BLaER1 treated with 17β-estradiol and CSF1 and Interleukin-3, amounts not matched to agents 10 nM and 100 nM (cell line): ENCODE results near the gene SOST.

Source experiments
- H3K27ac ChIP-seq, 11 experiments: shearing (Covaris generic); formaldehyde crosslinking; 2 replicates each; pipeline ENCODE4 v1.8.1; 2022
- H3K27me3 ChIP-seq, 11 experiments: shearing (Covaris generic); formaldehyde crosslinking; 2 replicates each; pipeline ENCODE4 v1.8.1; 2022
- H3K36me3 ChIP-seq, 11 experiments: shearing (Covaris generic); formaldehyde crosslinking; 2 replicates each; pipeline ENCODE4 v1.8.1; 2022
- H3K4me1 ChIP-seq, 10 experiments: shearing (Covaris generic); formaldehyde crosslinking; 2 replicates each; pipeline ENCODE4 v1.8.1; 2022
- H3K4me2 ChIP-seq, 11 experiments: shearing (Covaris generic); formaldehyde crosslinking; 2 replicates each; pipeline ENCODE4 v1.8.1; 2022
- H3K4me3 ChIP-seq, 10 experiments: shearing (Covaris generic); formaldehyde crosslinking; 2 replicates each; pipeline ENCODE4 v1.8.1; 2022
- H3K9ac ChIP-seq, 11 experiments: shearing (Covaris generic); formaldehyde crosslinking; 2 replicates each; pipeline ENCODE4 v1.8.1; 2022
- H3K9me3 ChIP-seq, 11 experiments: shearing (Covaris generic); formaldehyde crosslinking; replicated peaks in 1 of 11; 2 replicates each; pipeline ENCODE4 v1.8.1; 2022
- H4K20me1 ChIP-seq, 11 experiments: shearing (Covaris generic); formaldehyde crosslinking; 2 replicates each; pipeline ENCODE4 v1.8.1; 2022
- Cebpa-rat ChIP-seq, 11 experiments: shearing (Covaris generic); IDR thresholded peaks; 2 replicates each; pipeline ENCODE4 v1.8.1; 2022

SOST gene

DNA sequence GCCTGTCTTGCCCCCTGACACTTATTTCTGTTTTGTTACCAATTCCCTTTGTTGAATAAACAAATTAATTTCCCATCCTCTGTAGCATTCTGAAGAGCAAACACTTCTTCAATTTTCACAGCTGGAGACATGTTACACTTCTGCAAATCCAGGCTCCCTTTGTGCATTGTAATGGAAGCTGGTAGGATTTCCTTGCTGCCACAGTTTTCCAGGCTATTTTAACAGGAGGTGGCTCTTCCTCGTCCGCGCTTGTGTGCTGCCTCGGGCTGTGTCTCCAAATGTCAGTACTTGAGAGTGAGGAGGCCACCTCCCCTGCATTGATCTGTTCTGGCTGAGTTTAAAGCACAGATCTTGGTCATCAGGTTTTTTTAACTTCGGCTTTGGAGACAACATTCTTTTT, 40.0 kb downstream of the SOST start:
- no peaks in the 10 kb centered on the region for H3K9me3 ChIP-seq
- H3K4me2 ChIP-seq = peak overlapping the region in 3 of 11 experiments; percentile 86 to 94 (median 93); a peak in 5 of 22 replicates
- H3K36me3 ChIP-seq = no peaks in the 10 kb centered on the region
- no peak overlapping the region for H3K9ac ChIP-seq
- H4K20me1 ChIP-seq = peaks cover 0 to 12% (median 0%) of the 10 kb centered on the region in 11 experiments; a peak in 1 of 22 replicates
- H3K4me3 ChIP-seq = no peak overlapping the region
- TF ChIP-seq Cebpa-rat (IDR thresholded peaks at IDR 0.05) = no peak
- peaks cover 14 to 39% (median 24%) of the 10 kb centered on the region in 11 experiments for H3K27me3 ChIP-seq
- H3K27ac ChIP-seq = no peak overlapping the region
- H3K4me1 ChIP-seq = peaks cover 22 to 58% (median 40%) of the 10 kb centered on the region in 10 experiments

DNA sequence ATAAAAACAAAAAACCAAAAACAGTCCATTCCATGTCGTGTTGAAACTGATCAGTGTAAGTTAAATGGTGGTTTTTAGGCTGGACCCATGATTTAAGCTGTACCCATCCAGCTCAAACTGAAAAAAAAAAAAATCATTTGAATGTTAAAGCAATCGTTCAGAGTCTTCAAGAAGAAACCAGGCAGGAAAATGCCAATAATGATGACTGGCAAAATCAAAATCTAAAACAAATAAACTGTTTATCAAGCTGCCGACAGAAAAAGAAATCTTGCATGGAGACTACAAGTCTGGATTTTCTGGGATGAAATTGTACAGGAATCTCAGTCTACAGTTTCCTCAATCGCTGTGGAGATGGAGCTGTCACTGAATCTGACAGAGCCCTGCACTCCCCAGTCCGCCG, 40.7 kb downstream of the SOST start:
- Histone ChIP-seq H3K27me3 (peaks cover 21 to 46% (median 30%) of the 10 kb centered on the region in 11 experiments), H3K36me3 (no peaks in the 10 kb centered on the region), H3K4me2 (peak overlapping the region in 3 of 11 experiments; percentile 86 to 94 (median 93); a peak in 5 of 22 replicates), H3K9ac (no peak overlapping the region), H3K4me3 (no peak overlapping the region), H3K9me3 (no peaks in the 10 kb centered on the region), H4K20me1 (peaks cover 0 to 12% (median 0%) of the 10 kb centered on the region in 11 experiments; a peak in 1 of 22 replicates), H3K27ac (no peak overlapping the region), H3K4me1 (peaks cover 28 to 64% (median 45%) of the 10 kb centered on the region in 10 experiments)
- TF ChIP-seq Cebpa-rat (IDR thresholded peaks at IDR 0.05) = no peak

DNA sequence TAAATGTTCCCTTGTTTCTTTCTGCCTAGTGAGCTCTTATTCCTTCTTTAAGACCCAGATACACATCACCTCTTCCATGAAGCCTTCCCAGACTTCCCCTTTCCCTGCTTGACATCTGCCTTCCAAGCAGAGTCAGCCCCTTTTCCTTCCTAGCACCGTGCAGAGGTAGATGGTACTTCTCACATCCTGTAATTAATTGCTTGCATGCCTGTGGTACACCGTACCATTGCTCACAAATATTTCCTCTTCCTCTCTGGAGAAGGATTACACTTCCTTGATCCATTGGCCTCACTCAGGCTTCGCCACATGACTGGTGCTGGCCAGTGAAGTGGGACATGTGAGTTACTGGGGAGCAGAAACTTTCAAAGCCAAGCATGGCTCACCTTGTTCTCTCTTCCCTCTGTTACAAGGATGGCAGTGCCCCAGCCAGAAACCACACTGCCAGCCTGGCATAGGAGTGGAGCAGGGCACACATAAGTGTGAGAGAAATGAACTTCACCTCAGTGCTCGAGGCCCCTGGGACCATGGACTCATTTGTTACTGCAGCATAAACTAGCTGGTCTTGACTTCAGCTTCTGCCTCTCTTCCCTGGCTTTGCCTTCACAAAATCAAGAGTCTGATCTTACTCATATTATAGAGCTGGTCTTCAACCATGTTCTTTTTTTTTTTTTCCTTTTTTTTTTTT, 44.0 kb downstream of the SOST start:
- H3K9ac ChIP-seq = no peak overlapping the region

DNA sequence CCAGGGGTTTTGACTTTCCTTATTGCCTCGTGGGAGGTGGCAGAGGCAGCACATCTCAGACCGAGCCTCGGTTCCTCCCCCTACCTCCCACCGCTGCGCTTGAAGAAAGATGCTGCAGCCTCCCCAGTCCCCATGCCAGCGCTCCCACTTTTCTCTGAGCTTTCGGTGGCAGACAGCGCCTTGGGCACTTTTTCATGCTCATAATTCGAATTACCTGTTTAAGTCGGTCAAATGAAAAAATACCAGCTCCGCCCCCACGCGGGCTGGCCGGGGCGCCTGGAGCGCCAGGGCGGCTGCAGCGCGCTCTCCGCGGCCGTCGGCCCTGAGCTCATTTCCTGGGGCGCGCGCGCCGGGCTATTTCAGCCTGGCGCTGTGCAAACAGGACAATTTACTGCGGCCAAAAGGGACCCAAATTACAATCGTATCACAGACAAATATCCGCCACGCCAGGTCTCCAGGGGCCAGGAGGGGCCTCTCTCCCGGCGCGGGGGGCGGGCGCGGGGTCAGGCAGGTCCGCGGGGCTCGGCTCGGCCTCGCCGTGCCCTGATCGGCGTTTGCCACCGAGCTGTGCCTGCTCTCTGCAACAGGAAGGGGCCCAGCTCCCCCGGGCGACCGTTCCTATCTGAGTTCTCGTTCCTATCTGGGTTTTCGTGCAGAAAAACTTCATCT, 45.0 kb downstream of the SOST start:
- H3K4me1 ChIP-seq = peaks cover 17 to 37% (median 19%) of the 10 kb centered on the region in 10 experiments
- no peak for TF ChIP-seq Cebpa-rat (IDR thresholded peaks at IDR 0.05)
- H3K4me3 ChIP-seq = peak overlapping the region; percentile 43 to 68 (median 54)
- no peaks in the 10 kb centered on the region for H3K9me3 ChIP-seq
- H3K36me3 ChIP-seq = no peaks in the 10 kb centered on the region
- peaks cover 0 to 15% (median 0%) of the 10 kb centered on the region in 11 experiments; a peak in 1 of 22 replicates for H4K20me1 ChIP-seq
- no peak overlapping the region for H3K27ac ChIP-seq
- peak overlapping the region; percentile 81 to 96 (median 87) for H3K4me2 ChIP-seq
- peak overlapping the region in 10 of 11 experiments; percentile 7 to 60 (median 38); a peak in 12 of 22 replicates for H3K9ac ChIP-seq
- H3K27me3 ChIP-seq = peaks cover 33 to 79% (median 52%) of the 10 kb centered on the region in 11 experiments

More for the DNA sequence above, 44.0 kb downstream of the SOST start:
- H3K4me3 ChIP-seq = peak overlapping the region in 1 of 10 experiments; percentile 68; a peak in 2 of 20 replicates
- no peak overlapping the region for H3K27ac ChIP-seq
- H3K27me3 ChIP-seq = peaks cover 33 to 73% (median 52%) of the 10 kb centered on the region in 11 experiments
- H3K9me3 ChIP-seq = no peaks in the 10 kb centered on the region
- peaks cover 0 to 12% (median 0%) of the 10 kb centered on the region in 11 experiments; a peak in 1 of 22 replicates for H4K20me1 ChIP-seq
- TF ChIP-seq Cebpa-rat (IDR thresholded peaks at IDR 0.05) = no peak
- no peaks in the 10 kb centered on the region for H3K36me3 ChIP-seq
- H3K4me2 ChIP-seq = peak overlapping the region; percentile 81 to 96 (median 87); a peak in 21 of 22 replicates
- peaks cover 18 to 47% (median 27%) of the 10 kb centered on the region in 10 experiments for H3K4me1 ChIP-seq

DNA sequence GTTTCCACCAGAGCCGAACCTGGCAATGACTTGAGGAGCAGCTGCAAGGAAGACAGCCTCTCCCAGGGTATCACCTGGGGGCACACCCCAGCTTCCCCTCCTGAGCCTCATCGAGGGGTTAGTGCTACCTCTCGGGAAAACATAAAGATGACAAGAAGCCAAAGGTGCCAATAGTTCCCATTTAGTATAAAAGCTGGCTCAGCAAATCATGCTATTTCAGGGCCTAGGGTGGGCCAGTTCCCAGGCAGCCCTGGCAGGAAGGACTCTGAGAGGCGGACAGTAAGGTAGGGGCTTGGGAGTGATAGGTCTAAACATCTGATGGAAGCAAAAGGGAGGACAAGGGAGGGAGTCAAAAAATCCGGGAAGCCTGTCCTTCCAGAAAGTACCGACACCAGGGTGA, 46.2 kb downstream of the SOST start:
- Histone ChIP-seq H3K9ac (no peak overlapping the region), H4K20me1 (peaks cover 0 to 15% (median 0%) of the 10 kb centered on the region in 11 experiments; a peak in 1 of 22 replicates), H3K4me3 (no peak overlapping the region), H3K27ac (no peak overlapping the region), H3K36me3 (no peaks in the 10 kb centered on the region), H3K4me2 (no peak overlapping the region), H3K27me3 (peaks cover 33 to 75% (median 52%) of the 10 kb centered on the region in 11 experiments), H3K9me3 (no peaks in the 10 kb centered on the region), H3K4me1 (peaks cover 17 to 25% (median 19%) of the 10 kb centered on the region in 10 experiments)
- no peak for TF ChIP-seq Cebpa-rat (IDR thresholded peaks at IDR 0.05)

DNA sequence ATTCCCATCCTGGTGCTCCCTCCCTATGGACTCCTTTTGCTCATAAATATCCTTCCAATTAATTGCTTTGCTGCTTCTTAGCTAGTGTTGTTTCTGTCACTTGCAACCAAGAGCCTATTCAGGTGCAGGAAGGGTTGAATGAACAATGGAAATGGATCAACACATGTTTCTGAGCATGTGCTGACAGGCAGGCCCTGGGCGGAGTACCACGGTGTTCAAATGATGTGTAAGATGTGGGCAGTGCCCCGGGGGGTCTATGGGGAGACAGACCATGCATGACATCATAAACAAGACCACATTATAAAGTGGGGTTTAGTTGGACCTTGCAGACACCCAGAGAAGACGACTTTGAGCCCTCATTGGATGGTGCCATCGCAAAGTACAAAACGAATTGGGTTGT, 48.5 kb downstream of the SOST start:
- Histone ChIP-seq H3K4me1 (peaks cover 17 to 22% (median 19%) of the 10 kb centered on the region in 10 experiments), H4K20me1 (peaks cover 0 to 19% (median 0%) of the 10 kb centered on the region in 11 experiments; a peak in 1 of 22 replicates), H3K4me3 (no peak overlapping the region), H3K9me3 (no peaks in the 10 kb centered on the region), H3K27me3 (peaks cover 32 to 86% (median 41%) of the 10 kb centered on the region in 11 experiments), H3K27ac (no peak overlapping the region), H3K36me3 (no peaks in the 10 kb centered on the region), H3K9ac (no peak overlapping the region), H3K4me2 (no peak overlapping the region)
- TF ChIP-seq Cebpa-rat (IDR thresholded peaks at IDR 0.05) = no peak

DNA sequence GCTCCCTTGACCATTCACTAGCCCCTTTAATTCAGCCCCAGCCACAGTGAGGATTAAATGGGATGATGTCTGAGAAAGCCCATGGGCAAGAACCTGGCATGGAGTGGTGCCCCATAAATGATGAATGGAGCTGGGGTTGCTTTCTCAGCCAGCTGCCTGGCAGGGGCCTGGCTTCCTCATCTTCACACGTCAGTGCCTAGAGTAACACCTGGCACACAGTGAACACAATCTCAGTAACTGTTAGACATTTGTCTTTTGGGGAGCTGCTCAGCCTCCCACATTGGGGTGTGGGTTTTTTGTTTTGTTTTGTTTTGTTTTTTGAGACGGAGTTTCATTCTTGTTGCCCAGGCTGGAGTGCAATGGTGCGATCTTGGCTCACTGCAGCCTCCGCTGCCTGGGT, 49.4 kb downstream of the SOST start:
- peaks cover 11 to 15% (median 13%) of the 10 kb centered on the region in 10 experiments for H3K4me1 ChIP-seq
- no peaks in the 10 kb centered on the region for H3K36me3 ChIP-seq
- peaks cover 23 to 86% (median 32%) of the 10 kb centered on the region in 11 experiments for H3K27me3 ChIP-seq
- H3K4me2 ChIP-seq = no peak overlapping the region
- no peak overlapping the region for H3K9ac ChIP-seq
- H3K27ac ChIP-seq = no peak overlapping the region
- no peak overlapping the region for H3K4me3 ChIP-seq
- H3K9me3 ChIP-seq = no peaks in the 10 kb centered on the region
- H4K20me1 ChIP-seq = peaks cover 0 to 18% (median 0%) of the 10 kb centered on the region in 11 experiments; a peak in 1 of 22 replicates
- no peak for TF ChIP-seq Cebpa-rat (IDR thresholded peaks at IDR 0.05)

DNA sequence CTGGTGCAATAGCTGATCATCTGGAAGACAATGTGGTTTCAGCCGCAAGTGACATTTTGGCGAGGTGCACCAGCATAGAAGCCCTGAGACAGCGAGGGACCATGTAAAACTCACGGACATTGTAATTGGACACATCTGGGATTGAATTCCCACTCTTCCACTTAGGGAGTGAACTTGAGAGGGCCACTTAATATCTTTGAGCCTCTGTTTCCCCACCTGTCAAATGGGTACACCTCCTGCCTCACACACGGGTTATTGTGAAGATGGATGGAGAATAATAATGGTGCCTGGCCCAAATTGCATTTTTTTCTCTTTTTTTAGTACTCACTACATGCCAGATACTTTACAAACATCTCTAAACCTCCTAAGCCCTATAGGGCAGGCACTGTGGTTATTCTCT, 51.4 kb downstream of the SOST start:
- Histone ChIP-seq H3K4me2 (no peak overlapping the region), H3K4me1 (peaks cover 0 to 5% (median under 1%) of the 10 kb centered on the region in 10 experiments; a peak in 7 of 20 replicates), H3K27me3 (peaks cover 3 to 86% (median 14%) of the 10 kb centered on the region in 11 experiments), H3K9me3 (peaks cover 0 to 8% (median 0%) of the 10 kb centered on the region in 11 experiments; a peak in 2 of 22 replicates), H3K36me3 (no peaks in the 10 kb centered on the region), H3K4me3 (no peak overlapping the region), H3K9ac (no peak overlapping the region), H4K20me1 (peaks cover 0 to 31% (median 0%) of the 10 kb centered on the region in 11 experiments; a peak in 3 of 22 replicates), H3K27ac (no peak overlapping the region)
- no peak for TF ChIP-seq Cebpa-rat (IDR thresholded peaks at IDR 0.05)

DNA sequence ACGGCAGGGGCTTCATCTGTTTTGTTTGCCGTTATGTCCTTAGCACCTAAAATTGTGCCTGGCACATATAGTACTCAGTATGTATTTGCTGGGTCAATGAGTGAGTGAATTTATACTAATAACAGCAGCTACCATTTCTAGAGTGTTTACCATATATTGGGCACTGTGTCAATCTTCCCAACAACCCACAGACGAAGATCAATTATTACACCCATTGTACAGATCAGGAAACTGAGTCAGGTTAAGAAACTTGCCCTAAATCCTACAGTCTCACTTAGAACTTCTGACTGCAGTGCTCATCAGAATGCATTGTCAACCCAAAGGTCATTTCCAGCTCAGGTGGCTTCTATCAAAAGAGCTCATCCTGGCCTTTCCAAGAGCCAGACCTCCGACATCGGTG, 52.4 kb downstream of the SOST start:
- H3K4me3 ChIP-seq = no peak overlapping the region
- peaks cover 0 to 8% (median 0%) of the 10 kb centered on the region in 11 experiments; a peak in 2 of 22 replicates for H3K9me3 ChIP-seq
- TF ChIP-seq Cebpa-rat (IDR thresholded peaks at IDR 0.05) = no peak
- H3K9ac ChIP-seq = no peak overlapping the region
- peaks cover 0 to 37% (median 0%) of the 10 kb centered on the region in 11 experiments; a peak in 3 of 22 replicates for H4K20me1 ChIP-seq
- peaks cover 0 to 86% (median 6%) of the 10 kb centered on the region in 11 experiments; a peak in 11 of 22 replicates for H3K27me3 ChIP-seq
- H3K4me2 ChIP-seq = no peak overlapping the region
- H3K36me3 ChIP-seq = no peaks in the 10 kb centered on the region
- no peak overlapping the region for H3K27ac ChIP-seq
- H3K4me1 ChIP-seq = peaks cover 5 to 15% (median 9%) of the 10 kb centered on the region in 10 experiments
